Subcutaneous adipose tissue (tissue), 4 donors: ENCODE results near the gene MEGF8. TPM values are rescaled to one million over a fixed set of nuclear protein-coding genes. Genes with fewer than 3 reads are reported as not detected.

Experiments
- CTCF ChIP-seq: fragments of 450-650 bp; IDR thresholded peaks from one replicate; pipeline ENCODE4 v1.5.1; 2016; ENCODE audit warnings: low read depth, mild to moderate bottlenecking, control low read depth, antibody characterized with exemption, moderate library complexity
- total RNA-seq, 4 donors: library from RNA; depleted of rRNA; stranded (reverse); fragments of >200 nt; gene quantifications; one replicate each; pipeline ENCODE4 v1.1.0, GENCODE V29; 2016

The MEGF8 gene
- total RNA-seq, 4 donors from 2014 or later: 11.9 to 58.8 (median 17.0) TPM

GRCh38 chr19:42349378-42350107 lies 24.1 kb downstream of the MEGF8 start:
- no peak for TF ChIP-seq CTCF

GRCh38 chr19:42350417-42350816 lies 25.0 kb downstream of the MEGF8 start:
- no peak for TF ChIP-seq CTCF

- TF ChIP-seq CTCF: no peak
These were observed 25.8 kb downstream of the MEGF8 start for GRCh38 chr19:42351079-42351735.

- no peak for TF ChIP-seq CTCF
These were observed 27.1 kb downstream of the MEGF8 start for GRCh38 chr19:42352301-42353259.

GRCh38 chr19:42353341-42354015 lies 28.0 kb downstream of the MEGF8 start:
- no peak for TF ChIP-seq CTCF

- TF ChIP-seq CTCF: no peak
These were observed 30.5 kb downstream of the MEGF8 start for GRCh38 chr19:42355896-42356295.
